Ammon's horn (tissue), 1 donor: ENCODE measurements around the gene CACNA2D3.

Source experiments
- DNase-seq: peaks from one replicate; pipeline ENCODE4 v3.0.0-alpha.2; 2016; ENCODE audit warnings: low spot score

The CACNA2D3 gene

DNA sequence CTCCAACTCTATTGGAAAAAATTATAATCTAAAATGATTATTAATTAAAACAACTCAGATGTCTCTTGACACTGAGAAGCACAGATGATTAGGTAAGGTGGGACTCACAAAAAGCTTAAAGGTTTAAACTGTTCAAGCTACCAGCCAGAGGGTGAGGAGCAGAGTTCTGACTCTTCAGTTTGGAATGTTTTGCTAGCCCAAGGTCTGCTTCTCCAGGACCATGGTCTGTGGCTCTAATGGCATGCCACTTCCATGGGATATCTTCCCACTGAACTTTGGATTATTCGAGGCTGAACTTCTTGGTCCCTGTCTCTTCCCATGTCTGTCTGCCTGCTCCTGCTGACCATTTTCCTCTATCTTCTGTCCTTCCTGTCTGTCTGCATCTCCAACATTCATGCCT lies 49.2 kb downstream of the CACNA2D3 start:
- DNase-seq = no peak

- no peak for DNase-seq
Measured at GRCh38 chr3:54171951-54172350, 49.6 kb downstream of the CACNA2D3 start.

GRCh38 chr3:54173371-54173770 lies 51.0 kb downstream of the CACNA2D3 start:
- peak; percentile 43 for DNase-seq

GRCh38 chr3:54176106-54176505 lies 53.8 kb downstream of the CACNA2D3 start:
- no peak for DNase-seq

DNA sequence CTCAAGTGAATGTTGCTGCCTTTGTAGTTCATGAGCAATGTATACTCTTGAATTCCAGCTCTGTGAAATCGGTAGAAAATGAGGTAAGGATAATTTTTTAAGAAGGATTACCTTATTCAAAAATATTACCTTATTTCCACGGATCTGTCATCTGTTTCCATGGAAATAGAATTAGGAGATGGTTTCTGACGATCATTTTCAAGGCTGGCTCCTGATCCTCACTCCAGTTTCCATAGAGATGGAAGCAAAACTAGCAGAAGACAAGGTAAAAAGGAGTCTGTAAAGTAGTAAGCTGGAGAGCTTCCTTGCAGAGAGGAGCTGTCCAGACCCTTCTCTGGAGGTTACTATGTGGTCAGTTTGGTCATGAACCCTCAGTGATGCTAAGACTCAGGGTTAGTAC lies 55.5 kb downstream of the CACNA2D3 start:
- DNase-seq = no peak

- peak; percentile 51 for DNase-seq
Measured at GRCh38 chr3:54178376-54178775, 56.0 kb downstream of the CACNA2D3 start.

DNA sequence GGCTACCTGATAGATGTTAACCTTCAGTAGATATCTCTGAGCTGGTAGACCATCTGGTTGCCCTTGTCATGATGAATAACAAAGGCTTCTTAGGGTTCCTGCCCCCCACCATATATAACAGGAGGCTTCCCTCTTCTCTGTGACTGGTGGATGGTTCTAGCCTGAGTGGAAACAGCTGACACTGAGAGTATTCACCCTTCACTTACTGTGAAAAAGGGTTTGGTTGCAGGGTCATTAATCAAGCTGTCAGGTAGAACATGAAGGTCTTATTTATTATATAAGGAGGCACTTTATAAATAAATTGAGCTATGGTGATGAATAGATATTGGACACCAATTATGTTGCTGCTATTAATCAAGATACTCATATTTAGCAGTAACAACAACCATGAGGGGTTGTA lies 58.6 kb downstream of the CACNA2D3 start:
- no peak for DNase-seq

DNA sequence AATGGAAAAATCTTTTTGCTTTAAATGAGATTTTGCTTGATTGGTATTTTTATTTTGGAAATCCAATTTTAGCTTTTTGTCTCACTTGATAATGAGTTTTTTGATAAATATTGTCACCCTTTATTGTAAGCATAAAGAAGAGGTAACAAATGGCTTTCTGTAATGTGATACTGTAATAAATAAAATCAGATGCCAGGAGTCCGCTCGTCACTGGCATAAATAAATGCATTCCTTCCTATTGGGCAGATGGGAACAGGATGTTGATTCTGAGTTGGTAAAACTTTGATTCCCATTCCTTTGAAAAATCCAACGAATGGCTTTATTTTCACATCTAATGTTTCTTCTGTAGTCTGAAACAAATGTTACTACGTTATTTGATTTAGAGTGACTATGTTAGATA lies 59.9 kb downstream of the CACNA2D3 start:
- no peak for DNase-seq

- DNase-seq = no peak
Measured at GRCh38 chr3:54185740-54186139, 63.4 kb downstream of the CACNA2D3 start.

- DNase-seq = peak; percentile 36
Measured at GRCh38 chr3:54188176-54188791, 65.9 kb downstream of the CACNA2D3 start.

GRCh38 chr3:54191220-54191619 lies 68.9 kb downstream of the CACNA2D3 start:
- DNase-seq = no peak

GRCh38 chr3:54192026-54192425 lies 69.7 kb downstream of the CACNA2D3 start:
- no peak for DNase-seq

GRCh38 chr3:54193093-54193492 lies 70.7 kb downstream of the CACNA2D3 start:
- no peak for DNase-seq

- no peak for DNase-seq
Measured at GRCh38 chr3:54196360-54196991, 74.1 kb downstream of the CACNA2D3 start.

DNA sequence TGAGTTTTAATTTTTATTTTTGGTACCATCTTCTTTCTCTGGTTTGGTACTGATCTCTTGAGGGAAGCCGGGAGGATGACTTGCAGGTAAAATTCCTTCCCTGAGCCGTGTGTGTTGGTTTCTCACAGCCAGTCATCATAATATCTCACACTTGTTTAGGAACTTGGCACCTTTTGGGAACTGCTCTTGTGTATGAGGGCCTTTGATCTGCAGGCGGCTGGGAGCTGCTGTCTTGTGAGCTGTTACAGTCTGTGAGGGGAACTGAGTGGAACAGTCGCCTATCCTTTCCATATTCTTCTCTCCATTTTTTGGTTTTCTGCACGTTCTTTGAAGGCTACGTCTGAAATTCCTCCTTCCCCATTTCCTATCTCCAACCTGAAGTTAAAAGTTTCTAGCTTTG lies 75.2 kb downstream of the CACNA2D3 start:
- no peak for DNase-seq

- DNase-seq = no peak
Measured at GRCh38 chr3:54198556-54198955, 76.2 kb downstream of the CACNA2D3 start.

DNA sequence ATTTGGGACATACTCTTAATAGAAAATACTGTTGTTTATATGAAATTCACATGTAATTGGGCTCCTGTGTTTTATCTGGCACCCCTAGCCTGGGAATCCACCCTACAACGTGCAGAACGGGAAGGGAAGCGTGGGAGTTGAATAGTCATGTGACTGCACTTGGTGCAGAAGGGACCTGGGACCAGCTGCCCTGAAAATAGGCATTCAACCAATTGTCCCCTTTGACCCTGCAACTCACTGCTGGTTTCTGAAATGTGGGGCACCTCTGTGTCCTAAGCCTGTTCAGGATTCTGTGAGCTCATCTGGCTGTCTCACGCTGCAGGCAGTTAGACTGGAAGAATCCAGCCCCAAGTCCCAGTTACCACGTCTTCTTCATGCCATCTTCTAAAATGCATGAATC lies 79.7 kb downstream of the CACNA2D3 start:
- DNase-seq = no peak

- DNase-seq = no peak
Measured at GRCh38 chr3:54202651-54203248, 80.4 kb downstream of the CACNA2D3 start.

- DNase-seq = no peak
Measured at GRCh38 chr3:54206874-54207273, 84.5 kb downstream of the CACNA2D3 start.

DNA sequence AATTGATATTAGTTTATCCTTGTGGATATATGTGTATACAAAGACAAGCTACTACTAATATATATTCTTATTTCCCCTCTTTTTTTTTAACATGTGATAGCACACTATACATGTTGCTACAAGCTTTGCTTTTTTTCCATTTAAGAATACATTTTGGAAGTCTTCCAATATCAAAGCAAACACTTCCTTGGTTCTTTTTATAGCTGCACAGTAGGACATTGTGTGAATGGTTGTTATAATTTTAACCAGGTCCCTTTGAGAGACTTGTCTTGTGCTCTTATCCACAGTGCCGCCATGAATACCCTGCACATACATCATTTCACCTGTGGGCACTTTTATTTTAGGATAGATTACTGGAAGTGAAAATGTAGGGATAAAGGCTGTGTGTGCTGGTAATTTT lies 88.7 kb downstream of the CACNA2D3 start:
- DNase-seq = no peak

GRCh38 chr3:54212723-54213122 lies 90.4 kb downstream of the CACNA2D3 start:
- DNase-seq = no peak

GRCh38 chr3:54213907-54214306 lies 91.6 kb downstream of the CACNA2D3 start:
- DNase-seq = no peak

- no peak for DNase-seq
Measured at GRCh38 chr3:54214845-54215244, 92.5 kb downstream of the CACNA2D3 start.

DNA sequence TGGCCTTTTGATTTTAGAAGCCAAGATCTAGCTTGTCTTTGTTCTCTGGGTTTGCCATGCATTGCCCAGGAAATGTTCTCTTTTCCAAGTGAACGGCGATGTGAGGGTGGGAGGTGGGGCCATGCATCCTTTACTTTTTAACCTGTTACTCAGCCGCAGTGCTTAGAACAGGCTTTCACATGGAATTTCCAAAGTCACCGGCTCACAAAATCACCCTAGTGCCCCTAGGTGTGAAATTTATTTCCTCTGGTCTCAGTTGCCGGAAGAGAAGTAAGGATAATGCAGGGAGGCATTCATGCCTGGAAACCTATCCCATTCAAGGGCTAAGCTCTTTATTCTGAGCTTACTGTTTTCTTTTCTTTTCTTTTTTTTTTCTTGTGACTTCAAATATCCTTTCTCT lies 93.2 kb downstream of the CACNA2D3 start:
- DNase-seq = no peak
